HL-60 (cell line): ENCODE data around the gene VPREB3.

Source experiments
- DNase-seq, 2 experiments: peaks; one replicate each; pipeline ENCODE4 v3.0.0-alpha.2; 2010 to 2020; ENCODE audit warnings: low read depth in 1 of 2, low spot score in 1 of 2
- H3K27ac ChIP-seq: fragments of 250-450 bp; sonication (Bioruptor Pico); replicated peaks from 2 replicates; pipeline ENCODE4 v1.5.1; 2020; ENCODE audit warnings: mild to moderate bottlenecking, moderate library complexity
- H3K27me3 ChIP-seq: fragments of 250-450 bp; sonication (Bioruptor Pico); 2 replicates; pipeline ENCODE4 v1.5.1; 2021; ENCODE audit warnings: mild to moderate bottlenecking, moderate library complexity; ENCODE audit not compliant: insufficient read depth, poor library complexity, severe bottlenecking
- H3K4me3 ChIP-seq: replicated peaks from 2 replicates; pipeline ENCODE4 v1.5.1; 2011; ENCODE audit warnings: mild to moderate bottlenecking, control low read depth, low read length; ENCODE audit not compliant: insufficient read depth
- GABPA ChIP-seq: IDR thresholded peaks from 2 replicates; pipeline ENCODE4 v1.6.1; 2012; ENCODE audit warnings: low read depth
- POLR2AphosphoS5 ChIP-seq: IDR thresholded peaks from 2 replicates; pipeline ENCODE4 v1.6.1; 2012; ENCODE audit warnings: low read depth
- SPI1 ChIP-seq: IDR thresholded peaks from 2 replicates; pipeline ENCODE4 v1.6.1; 2012; ENCODE audit warnings: low read depth, mild to moderate bottlenecking, borderline replicate concordance
- TF ChIP-seq, protein P1 (sequence below): IDR thresholded peaks from 2 replicates; pipeline ENCODE4 v1.6.1; 2012; ENCODE audit warnings: low read depth; ENCODE audit not compliant: insufficient replicate concordance
- TF ChIP-seq, protein P2 (sequence below): IDR thresholded peaks from one replicate; pipeline ENCODE4 v1.5.1; 2011; ENCODE audit warnings: low read length, control low read depth, inconsistent platforms; ENCODE audit not compliant: insufficient read depth

VPREB3 gene

DNA sequence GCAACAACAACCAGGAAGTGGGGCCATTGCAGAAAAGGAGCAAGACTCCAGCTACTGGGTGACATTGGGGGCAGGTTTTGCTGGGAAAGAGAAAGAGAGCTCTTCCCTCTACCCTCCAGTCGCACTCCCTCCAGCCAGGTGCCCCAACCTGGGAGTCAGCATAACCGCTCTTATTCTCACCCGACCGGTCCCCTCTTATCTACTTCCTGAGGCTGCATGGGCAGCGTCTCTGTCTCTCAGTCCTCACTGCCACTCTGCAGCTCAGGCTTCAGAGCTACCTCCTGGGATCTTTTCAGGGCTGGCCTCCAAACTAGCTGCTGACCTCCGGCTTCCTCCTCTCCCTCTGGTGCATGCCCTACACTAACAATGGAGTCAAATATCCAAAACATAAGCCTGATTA, 8.4 kb downstream of the VPREB3 start:
- Histone ChIP-seq H3K4me3 (no peak overlapping the region), H3K27me3 (no peaks in the 10 kb centered on the region), H3K27ac (no peak overlapping the region)
- no peak for DNase-seq
- no peak for TF ChIP-seq POLR2AphosphoS5
- no peak for TF ChIP-seq GABPA
- TF ChIP-seq, protein P1, sequence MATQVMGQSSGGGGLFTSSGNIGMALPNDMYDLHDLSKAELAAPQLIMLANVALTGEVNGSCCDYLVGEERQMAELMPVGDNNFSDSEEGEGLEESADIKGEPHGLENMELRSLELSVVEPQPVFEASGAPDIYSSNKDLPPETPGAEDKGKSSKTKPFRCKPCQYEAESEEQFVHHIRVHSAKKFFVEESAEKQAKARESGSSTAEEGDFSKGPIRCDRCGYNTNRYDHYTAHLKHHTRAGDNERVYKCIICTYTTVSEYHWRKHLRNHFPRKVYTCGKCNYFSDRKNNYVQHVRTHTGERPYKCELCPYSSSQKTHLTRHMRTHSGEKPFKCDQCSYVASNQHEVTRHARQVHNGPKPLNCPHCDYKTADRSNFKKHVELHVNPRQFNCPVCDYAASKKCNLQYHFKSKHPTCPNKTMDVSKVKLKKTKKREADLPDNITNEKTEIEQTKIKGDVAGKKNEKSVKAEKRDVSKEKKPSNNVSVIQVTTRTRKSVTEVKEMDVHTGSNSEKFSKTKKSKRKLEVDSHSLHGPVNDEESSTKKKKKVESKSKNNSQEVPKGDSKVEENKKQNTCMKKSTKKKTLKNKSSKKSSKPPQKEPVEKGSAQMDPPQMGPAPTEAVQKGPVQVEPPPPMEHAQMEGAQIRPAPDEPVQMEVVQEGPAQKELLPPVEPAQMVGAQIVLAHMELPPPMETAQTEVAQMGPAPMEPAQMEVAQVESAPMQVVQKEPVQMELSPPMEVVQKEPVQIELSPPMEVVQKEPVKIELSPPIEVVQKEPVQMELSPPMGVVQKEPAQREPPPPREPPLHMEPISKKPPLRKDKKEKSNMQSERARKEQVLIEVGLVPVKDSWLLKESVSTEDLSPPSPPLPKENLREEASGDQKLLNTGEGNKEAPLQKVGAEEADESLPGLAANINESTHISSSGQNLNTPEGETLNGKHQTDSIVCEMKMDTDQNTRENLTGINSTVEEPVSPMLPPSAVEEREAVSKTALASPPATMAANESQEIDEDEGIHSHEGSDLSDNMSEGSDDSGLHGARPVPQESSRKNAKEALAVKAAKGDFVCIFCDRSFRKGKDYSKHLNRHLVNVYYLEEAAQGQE = no peak

DNA sequence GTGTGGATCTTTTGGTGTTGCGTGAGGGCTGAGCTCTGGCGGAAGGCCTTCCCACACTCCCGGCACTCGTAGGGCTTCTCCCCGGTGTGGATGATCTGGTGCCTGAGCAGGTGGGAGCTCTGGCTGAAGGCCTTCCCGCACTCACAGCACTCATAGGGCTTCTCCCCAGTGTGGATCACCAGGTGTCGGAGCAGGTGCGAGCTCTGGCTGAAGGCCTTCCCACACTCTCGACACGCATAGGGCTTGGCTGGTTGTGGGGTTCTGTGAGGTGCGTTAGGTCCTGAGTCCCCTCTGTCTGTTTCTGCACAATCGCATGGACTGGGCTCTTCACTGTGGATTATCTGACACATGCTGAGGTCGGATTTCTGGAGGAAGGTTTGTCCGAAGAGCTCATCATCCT, 9.7 kb downstream of the VPREB3 start:
- no peak for DNase-seq
- Histone ChIP-seq H3K27ac (no peak overlapping the region), H3K4me3 (no peak overlapping the region), H3K27me3 (no peaks in the 10 kb centered on the region)
- TF ChIP-seq GABPA = no peak
- TF ChIP-seq, protein P2, sequence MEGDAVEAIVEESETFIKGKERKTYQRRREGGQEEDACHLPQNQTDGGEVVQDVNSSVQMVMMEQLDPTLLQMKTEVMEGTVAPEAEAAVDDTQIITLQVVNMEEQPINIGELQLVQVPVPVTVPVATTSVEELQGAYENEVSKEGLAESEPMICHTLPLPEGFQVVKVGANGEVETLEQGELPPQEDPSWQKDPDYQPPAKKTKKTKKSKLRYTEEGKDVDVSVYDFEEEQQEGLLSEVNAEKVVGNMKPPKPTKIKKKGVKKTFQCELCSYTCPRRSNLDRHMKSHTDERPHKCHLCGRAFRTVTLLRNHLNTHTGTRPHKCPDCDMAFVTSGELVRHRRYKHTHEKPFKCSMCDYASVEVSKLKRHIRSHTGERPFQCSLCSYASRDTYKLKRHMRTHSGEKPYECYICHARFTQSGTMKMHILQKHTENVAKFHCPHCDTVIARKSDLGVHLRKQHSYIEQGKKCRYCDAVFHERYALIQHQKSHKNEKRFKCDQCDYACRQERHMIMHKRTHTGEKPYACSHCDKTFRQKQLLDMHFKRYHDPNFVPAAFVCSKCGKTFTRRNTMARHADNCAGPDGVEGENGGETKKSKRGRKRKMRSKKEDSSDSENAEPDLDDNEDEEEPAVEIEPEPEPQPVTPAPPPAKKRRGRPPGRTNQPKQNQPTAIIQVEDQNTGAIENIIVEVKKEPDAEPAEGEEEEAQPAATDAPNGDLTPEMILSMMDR = no peak
- no peak for TF ChIP-seq POLR2AphosphoS5
- TF ChIP-seq, protein P1 = no peak
- no peak for TF ChIP-seq SPI1

DNA sequence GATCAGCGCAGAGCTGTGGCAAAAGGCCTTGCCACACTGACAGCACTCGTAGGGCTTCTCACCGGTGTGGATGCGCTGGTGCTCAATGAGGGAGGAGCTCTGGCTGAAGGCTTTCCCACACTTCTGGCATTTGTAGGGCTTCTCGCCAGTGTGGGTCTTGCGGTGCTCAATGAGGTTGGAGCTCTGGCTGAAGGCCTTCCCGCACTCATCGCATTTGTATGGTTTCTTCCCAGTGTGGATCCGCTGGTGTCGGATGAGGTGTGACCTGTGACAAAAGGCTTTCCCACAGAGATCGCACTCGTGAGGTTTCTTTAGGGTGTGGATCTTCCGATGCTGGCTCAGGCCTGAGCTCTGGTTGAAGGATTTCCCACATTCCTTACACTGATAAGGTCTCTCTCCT, 10.2 kb downstream of the VPREB3 start:
- no peak overlapping the region for H3K27ac ChIP-seq
- H3K4me3 ChIP-seq = no peak overlapping the region
- no peak for DNase-seq
- no peaks in the 10 kb centered on the region for H3K27me3 ChIP-seq
- TF ChIP-seq SPI1 = no peak
- no peak for TF ChIP-seq POLR2AphosphoS5
- TF ChIP-seq, protein P1 = no peak
- TF ChIP-seq, protein P2 = no peak
- TF ChIP-seq GABPA = no peak

DNA sequence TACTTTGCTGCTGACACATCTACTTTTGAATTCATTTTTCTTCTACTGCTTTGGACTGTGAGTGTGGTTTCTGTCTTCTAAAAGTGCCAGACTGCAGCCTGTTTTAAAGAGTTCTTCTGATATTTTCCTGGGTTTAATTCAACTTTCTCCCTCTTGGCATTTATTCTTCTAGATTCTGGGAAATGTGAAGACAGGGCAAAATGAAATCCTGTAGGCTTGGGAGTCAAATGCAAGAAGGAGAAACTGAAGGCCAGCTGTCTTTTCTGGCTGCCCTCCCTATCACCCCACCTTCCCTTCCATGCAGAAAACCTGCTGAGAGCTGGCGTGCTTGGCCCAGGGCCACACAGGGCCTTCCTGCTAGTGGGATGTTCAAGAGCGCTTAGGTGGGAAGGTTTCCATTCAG, 10.9 kb downstream of the VPREB3 start:
- DNase-seq = no peak
- TF ChIP-seq, protein P2 = no peak
- TF ChIP-seq GABPA (no peak), SPI1 (no peak), POLR2AphosphoS5 (no peak)
- TF ChIP-seq, protein P1 = no peak

More for the DNA sequence above, 10.9 kb downstream of the VPREB3 start:
- Histone ChIP-seq H3K27ac (no peak overlapping the region), H3K4me3 (no peak overlapping the region), H3K27me3 (no peaks in the 10 kb centered on the region)
